HEK293 (cell line): ENCODE data around the gene SLC9A5.

Experiments
- CTCF ChIP-seq: fragments of 450-650 bp; formaldehyde crosslinking; IDR thresholded peaks from 2 replicates; pipeline ENCODE4 v1.5.1; 2016; ENCODE audit warnings: missing biosample characterization, missing genetic modification characterization
- KLF1 ChIP-seq: fragments of 450-650 bp; formaldehyde crosslinking; IDR thresholded peaks from 2 replicates; pipeline ENCODE4 v1.5.1; 2016; ENCODE audit warnings: missing biosample characterization, missing genetic modification characterization
- SP2 ChIP-seq: fragments of 450-650 bp; formaldehyde crosslinking; IDR thresholded peaks from 2 replicates; pipeline ENCODE4 v1.5.1; 2016; ENCODE audit warnings: missing biosample characterization, missing genetic modification characterization
- TRIM28 ChIP-seq: IDR thresholded peaks from 2 replicates; pipeline ENCODE4 v1.6.1; 2011; ENCODE audit warnings: low read length, control low read depth, borderline replicate concordance
- YY1 ChIP-seq: fragments of 450-650 bp; formaldehyde crosslinking; IDR thresholded peaks from 2 replicates; pipeline ENCODE4 v1.5.1; 2018; ENCODE audit warnings: missing biosample characterization, missing genetic modification characterization
- ZBTB7A ChIP-seq: fragments of 450-650 bp; formaldehyde crosslinking; IDR thresholded peaks from 2 replicates; pipeline ENCODE4 v1.5.1; 2016; ENCODE audit warnings: low read depth, missing biosample characterization, missing genetic modification characterization
- ZBTB8A ChIP-seq: fragments of 450-650 bp; formaldehyde crosslinking; IDR thresholded peaks from 2 replicates; pipeline ENCODE4 v1.5.1; 2016; ENCODE audit warnings: missing biosample characterization, missing genetic modification characterization
- ZIC2 ChIP-seq: fragments of 450-650 bp; formaldehyde crosslinking; IDR thresholded peaks from 2 replicates; pipeline ENCODE4 v1.5.1; 2016; ENCODE audit warnings: missing biosample characterization, missing genetic modification characterization
- ZNF239 ChIP-seq: fragments of 450-650 bp; formaldehyde crosslinking; IDR thresholded peaks from 2 replicates; pipeline ENCODE4 v1.5.1; 2016; ENCODE audit warnings: missing biosample characterization, missing genetic modification characterization
- ZNF324 ChIP-seq: fragments of 450-650 bp; formaldehyde crosslinking; IDR thresholded peaks from 2 replicates; pipeline ENCODE4 v1.5.1; 2016; ENCODE audit warnings: missing biosample characterization, missing genetic modification characterization
- ZNF530 ChIP-seq: fragments of 450-650 bp; formaldehyde crosslinking; IDR thresholded peaks from 2 replicates; pipeline ENCODE4 v1.5.1; 2016; ENCODE audit warnings: low read depth, missing biosample characterization, missing genetic modification characterization
- ZSCAN30 ChIP-seq: fragments of 450-650 bp; IDR thresholded peaks from 2 replicates; pipeline ENCODE4 v1.5.1; 2018; ENCODE audit warnings: missing biosample characterization, mild to moderate bottlenecking, missing genetic modification characterization, moderate library complexity
- TF ChIP-seq, protein P1 (sequence below): fragments of 450-650 bp; formaldehyde crosslinking; IDR thresholded peaks from 2 replicates; pipeline ENCODE4 v1.5.1; 2016; ENCODE audit warnings: missing biosample characterization, missing genetic modification characterization, low read depth

- no peak for TF ChIP-seq ZNF239
- TF ChIP-seq SP2 (tag by site-specific recombination): no peak
- no peak for TF ChIP-seq CTCF (tag by site-specific recombination)
- TF ChIP-seq ZBTB8A (tag by site-specific recombination): no peak
- no peak for TF ChIP-seq ZNF530 (tag by site-specific recombination)
- TF ChIP-seq KLF1 (tag by site-specific recombination): no peak
- TF ChIP-seq YY1 (tag by site-specific recombination): no peak
- TF ChIP-seq ZNF324: no peak
- no peak for TF ChIP-seq ZBTB7A
- no peak for TF ChIP-seq ZSCAN30 (tag by site-specific recombination)
- TF ChIP-seq TRIM28: no peak
- TF ChIP-seq ZIC2: no peak
- TF ChIP-seq, protein P1, sequence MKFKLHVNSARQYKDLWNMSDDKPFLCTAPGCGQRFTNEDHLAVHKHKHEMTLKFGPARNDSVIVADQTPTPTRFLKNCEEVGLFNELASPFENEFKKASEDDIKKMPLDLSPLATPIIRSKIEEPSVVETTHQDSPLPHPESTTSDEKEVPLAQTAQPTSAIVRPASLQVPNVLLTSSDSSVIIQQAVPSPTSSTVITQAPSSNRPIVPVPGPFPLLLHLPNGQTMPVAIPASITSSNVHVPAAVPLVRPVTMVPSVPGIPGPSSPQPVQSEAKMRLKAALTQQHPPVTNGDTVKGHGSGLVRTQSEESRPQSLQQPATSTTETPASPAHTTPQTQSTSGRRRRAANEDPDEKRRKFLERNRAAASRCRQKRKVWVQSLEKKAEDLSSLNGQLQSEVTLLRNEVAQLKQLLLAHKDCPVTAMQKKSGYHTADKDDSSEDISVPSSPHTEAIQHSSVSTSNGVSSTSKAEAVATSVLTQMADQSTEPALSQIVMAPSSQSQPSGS (tag by site-specific recombination): no peak
These were observed 46.4 kb upstream of the SLC9A5 start for GRCh38 chr16:67202426-67202825.
